Neuron (in vitro differentiated cells): Measurements from ENCODE around the gene MGAT5B.

Experiments used
- H2AFZ ChIP-seq: one replicate; pipeline ENCODE4 v1.6.1; 2013; ENCODE audit warnings: low read depth, mild to moderate bottlenecking, inconsistent platforms, low read length, moderate library complexity
- H3K27me3 ChIP-seq: one replicate; pipeline ENCODE4 v1.6.1; 2013; ENCODE audit warnings: low read length; ENCODE audit not compliant: insufficient read depth
- H3K36me3 ChIP-seq: one replicate; pipeline ENCODE4 v1.6.1; 2013; ENCODE audit warnings: low read length; ENCODE audit not compliant: insufficient read depth
- H3K4me1 ChIP-seq: one replicate; pipeline ENCODE4 v1.6.1; 2013; ENCODE audit warnings: low read length; ENCODE audit not compliant: insufficient read depth
- H3K4me3 ChIP-seq: 2 replicates; pipeline ENCODE4 v1.5.1; 2013; ENCODE audit warnings: mild to moderate bottlenecking, low read length, moderate library complexity
- H3K9me3 ChIP-seq: one replicate; pipeline ENCODE4 v1.6.1; 2013; ENCODE audit warnings: low read length

The MGAT5B gene

DNA sequence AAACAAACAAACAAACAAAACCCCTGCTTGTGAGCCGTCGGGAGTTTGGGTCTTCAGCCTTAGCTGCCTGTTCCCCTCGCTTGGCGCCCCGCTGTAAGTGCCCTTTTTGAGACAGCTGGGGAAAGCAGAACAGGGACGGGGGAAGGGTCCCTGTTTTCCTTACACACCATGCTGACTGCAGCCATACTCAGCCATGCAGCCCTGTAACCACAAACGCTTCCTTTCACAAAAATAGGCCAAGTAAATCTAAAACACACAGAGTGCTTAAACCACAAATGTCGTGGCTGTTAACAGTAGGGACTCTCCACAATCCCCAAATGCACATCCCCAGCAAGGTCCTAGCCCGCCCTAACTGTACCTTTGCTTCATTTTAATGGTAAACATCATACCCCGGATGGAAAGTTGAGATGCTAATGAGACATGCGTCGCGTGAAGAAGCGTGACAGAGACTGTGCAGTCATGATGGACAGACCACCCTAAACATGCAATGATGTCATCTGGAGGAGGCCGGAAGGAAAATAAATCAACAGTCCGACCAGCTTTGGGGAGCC, 129.9 kb downstream of the MGAT5B start:
- Histone ChIP-seq H3K9me3 (no peaks in the 10 kb centered on the region), H3K4me3 (no peak overlapping the region), H2AFZ (no peak overlapping the region), H3K27me3 (no peaks in the 10 kb centered on the region), H3K36me3 (no peaks in the 10 kb centered on the region), H3K4me1 (peaks cover 39% of the 10 kb centered on the region)

DNA sequence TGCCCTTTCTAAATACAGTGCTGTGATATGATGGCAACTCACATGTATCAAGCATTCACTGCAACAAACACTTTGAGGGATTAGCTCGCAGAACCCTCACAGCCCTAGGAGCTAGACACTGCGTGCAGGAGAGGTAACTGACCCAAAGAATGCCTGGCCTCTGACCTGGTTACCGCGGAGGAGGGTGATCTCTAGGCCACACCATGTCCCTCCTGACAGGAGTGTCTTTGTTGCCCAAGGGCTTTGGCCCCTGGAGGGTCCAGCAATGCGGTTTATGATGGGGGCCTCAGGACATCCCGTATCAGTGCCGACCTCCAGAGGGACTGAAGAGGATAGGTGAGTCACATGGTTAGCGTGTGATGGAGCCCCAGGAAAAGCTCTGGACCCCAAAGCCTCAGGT, 130.6 kb downstream of the MGAT5B start:
- Histone ChIP-seq H3K4me3 (no peak overlapping the region), H3K9me3 (no peaks in the 10 kb centered on the region), H3K27me3 (no peaks in the 10 kb centered on the region), H3K36me3 (no peaks in the 10 kb centered on the region), H2AFZ (no peak overlapping the region), H3K4me1 (peaks cover 35% of the 10 kb centered on the region)
